Transverse colon (tissue), 4 donors: ENCODE data around the gene PRRC1.

Source experiments
- CTCF ChIP-seq, 5 experiments: fragments of 200-600 bp in 3 of 5; fragments of 450-650 bp in 2 of 5; sonication (generic) in 3 of 5; IDR thresholded peaks; 1 replicate in 2 of 5; 2 replicates in 3 of 5; pipeline ENCODE4 v1.5.1; 2016 to 2017; ENCODE audit warnings: antibody characterized with exemption in 5 of 5, inconsistent platforms in 3 of 5, mild to moderate bottlenecking in 2 of 5, moderate library complexity in 1 of 5
- EP300 ChIP-seq: sonication (generic); formaldehyde crosslinking; IDR thresholded peaks from one replicate; pipeline ENCODE4 v1.6.1; 2017; ENCODE audit warnings: antibody characterized with exemption, low read depth
- POLR2A ChIP-seq: fragments of 450-650 bp; IDR thresholded peaks from one replicate; pipeline ENCODE4 v1.6.1; 2016; ENCODE audit warnings: antibody characterized with exemption, mild to moderate bottlenecking, moderate library complexity
- POLR2AphosphoS5 ChIP-seq, 3 donors: sonication (generic); formaldehyde crosslinking; IDR thresholded peaks; one replicate each; pipeline ENCODE4 v1.6.1; 2016; ENCODE audit warnings: antibody characterized with exemption in 3 of 3

- TF ChIP-seq CTCF (IDR thresholded peaks at IDR 0.05), result no peak
- TF ChIP-seq POLR2A, result no peak
- no peak for TF ChIP-seq EP300
- TF ChIP-seq POLR2AphosphoS5 (IDR thresholded peaks at IDR 0.05), result no peak
Measured at GRCh38 chr5:127602896-127603844, 85.7 kb downstream of the PRRC1 start.
